Liver (tissue), 9 donors: ENCODE results near the gene LIPG. TPM values are rescaled to one million over a fixed set of nuclear protein-coding genes. Genes with fewer than 3 reads are reported as not detected.

ENCODE experiments used
- DNase-seq: peaks from one replicate; pipeline ENCODE4 v3.0.0-alpha.2; 2017; ENCODE audit warnings: low spot score
- H3K27ac ChIP-seq, 2 donors: one replicate each; pipeline ENCODE4 v1.7.0; 2013; ENCODE audit warnings: inconsistent platforms in 2 of 2, low read length in 2 of 2, control low read depth in 1 of 2, low read depth in 1 of 2, mild to moderate bottlenecking in 1 of 2
- H3K27me3 ChIP-seq, 4 donors: one replicate each; pipeline versions ENCODE4 v1.6.1 to v1.7.0; 2013; ENCODE audit warnings: low read length in 3 of 4, inconsistent platforms in 1 of 4, mild to moderate bottlenecking in 1 of 4, moderate library complexity in 1 of 4; ENCODE audit not compliant: control insufficient read depth in 4 of 4, insufficient read depth in 4 of 4
- H3K36me3 ChIP-seq, 4 donors: one replicate each; pipeline versions ENCODE4 v1.6.1 to v1.7.0; 2013; ENCODE audit warnings: low read length in 3 of 4, mild to moderate bottlenecking in 3 of 4, low read depth in 1 of 4, moderate library complexity in 1 of 4; ENCODE audit not compliant: control insufficient read depth in 4 of 4, insufficient read depth in 3 of 4
- H3K4me1 ChIP-seq, 4 donors: one replicate each; pipeline versions ENCODE4 v1.6.1 to v1.7.0; 2013; ENCODE audit warnings: low read length in 3 of 4, mild to moderate bottlenecking in 3 of 4, moderate library complexity in 1 of 4; ENCODE audit not compliant: control insufficient read depth in 4 of 4, insufficient read depth in 4 of 4
- H3K4me3 ChIP-seq, 3 donors: one replicate each; pipeline versions ENCODE4 v1.6.1 to v1.7.0; 2013; ENCODE audit warnings: low read length in 3 of 3, control low read depth in 1 of 3, low read depth in 1 of 3, mild to moderate bottlenecking in 1 of 3
- H3K9ac ChIP-seq, 2 donors: one replicate each; pipeline ENCODE4 v1.7.0; 2013; ENCODE audit warnings: low read length in 2 of 2, mild to moderate bottlenecking in 2 of 2, moderate library complexity in 2 of 2, control low read depth in 1 of 2, low read depth in 1 of 2
- H3K9me3 ChIP-seq, 4 donors: one replicate each; pipeline versions ENCODE4 v1.6.1 to v1.7.0; 2013; ENCODE audit warnings: low read length in 3 of 4; ENCODE audit not compliant: control insufficient read depth in 4 of 4
- EGR1 ChIP-seq, 2 donors: IDR thresholded peaks; 2 replicates each; pipeline ENCODE4 v1.6.1; 2016 to 2018; ENCODE audit warnings: antibody characterized with exemption in 2 of 2, low read depth in 2 of 2
- FOXA1 ChIP-seq: IDR thresholded peaks from 2 replicates; pipeline ENCODE4 v1.6.1; 2016; ENCODE audit warnings: antibody characterized with exemption
- FOXA2 ChIP-seq: IDR thresholded peaks from 2 replicates; pipeline ENCODE4 v1.6.1; 2016; ENCODE audit warnings: antibody characterized with exemption
- GABPA ChIP-seq, 2 donors: IDR thresholded peaks in 1 of 2; conservative IDR thresholded peaks in 1 of 2; 2 replicates each; pipeline ENCODE4 v1.6.1; 2016; ENCODE audit warnings: antibody characterized with exemption in 2 of 2, mild to moderate bottlenecking in 1 of 2, moderate library complexity in 1 of 2
- HNF4A ChIP-seq, 2 donors: conservative IDR thresholded peaks; 2 replicates each; pipeline ENCODE4 v1.6.1; 2016; ENCODE audit warnings: antibody characterized with exemption in 2 of 2, mild to moderate bottlenecking in 2 of 2
- JUND ChIP-seq, 2 donors: IDR thresholded peaks; 2 replicates each; pipeline ENCODE4 v1.6.1; 2016; ENCODE audit warnings: antibody characterized with exemption in 2 of 2
- NR2F2 ChIP-seq: IDR thresholded peaks from 2 replicates; pipeline ENCODE4 v1.6.1; 2016; ENCODE audit warnings: antibody characterized with exemption
- RAD21 ChIP-seq, 2 donors: IDR thresholded peaks; 2 replicates each; pipeline ENCODE4 v1.6.1; 2016; ENCODE audit warnings: antibody characterized with exemption in 2 of 2, mild to moderate bottlenecking in 2 of 2
- RXRA ChIP-seq, 2 donors: IDR thresholded peaks; 2 replicates each; pipeline ENCODE4 v1.6.1; 2017 to 2018; ENCODE audit warnings: antibody characterized with exemption in 2 of 2, mild to moderate bottlenecking in 1 of 2
- SP1 ChIP-seq: IDR thresholded peaks from 2 replicates; pipeline ENCODE4 v1.6.1; 2018; ENCODE audit warnings: antibody characterized with exemption, mild to moderate bottlenecking
- TAF1 ChIP-seq: conservative IDR thresholded peaks from 2 replicates; pipeline ENCODE4 v1.6.1; 2016; ENCODE audit warnings: antibody characterized with exemption, mild to moderate bottlenecking
- YY1 ChIP-seq: IDR thresholded peaks from 2 replicates; pipeline ENCODE4 v1.6.1; 2016; ENCODE audit warnings: antibody characterized with exemption, mild to moderate bottlenecking
- ZBTB33 ChIP-seq: IDR thresholded peaks from 2 replicates; pipeline ENCODE4 v1.6.1; 2016; ENCODE audit warnings: antibody characterized with exemption
- WGBS: extraction: QIAGEN DNeasy Blood & Tissue Kit; methylation state at CpG from one replicate; pipeline ENCODE4 v1.1.7; 2013; 5-methylcytosine and 5-hydroxymethylcytosine counted together
- polyA plus RNA-seq, 2 donors: library from polyadenylated mRNA; stranded (reverse) in 1 of 2; unstranded in 1 of 2; fragments of 200-250 nt in 1 of 2; fragments of >200 nt in 1 of 2; fragmentation: Nextera tagmentation in 1 of 2; extraction: Ambion mirVana in 1 of 2; gene quantifications; one replicate each; pipeline versions ENCODE4 v1.2.1 to v1.2.3, GENCODE V29; 2013 to 2015
- total RNA-seq, 2 donors: library from RNA; depleted of rRNA; stranded (reverse); fragments of >200 nt; gene quantifications; one replicate each; pipeline ENCODE4 v1.2.3, GENCODE V29; 2014
- TF ChIP-seq, protein P1 (sequence below): fragments of 150-350 bp; IDR thresholded peaks from 2 replicates; pipeline ENCODE4 v1.5.1; 2017; ENCODE audit warnings: improper control_type of control experiment, low read depth, low read length; ENCODE audit not compliant: missing input control
- TF ChIP-seq, protein P2 (sequence below): IDR thresholded peaks from 2 replicates; pipeline ENCODE4 v1.6.1; 2016; ENCODE audit warnings: antibody characterized with exemption
- TF ChIP-seq, protein P3 (sequence below): IDR thresholded peaks from 2 replicates; pipeline ENCODE4 v1.6.1; 2016; ENCODE audit warnings: antibody characterized with exemption
- donor health status: healthy.
- donor health status: healthy.
- donor health status: healthy.
- donor health status: healthy.
- donor health status: healthy.

The LIPG gene
- total and polyA plus RNA-seq, 4 donors: 2.8 to 150 (median 39.7) TPM

DNA sequence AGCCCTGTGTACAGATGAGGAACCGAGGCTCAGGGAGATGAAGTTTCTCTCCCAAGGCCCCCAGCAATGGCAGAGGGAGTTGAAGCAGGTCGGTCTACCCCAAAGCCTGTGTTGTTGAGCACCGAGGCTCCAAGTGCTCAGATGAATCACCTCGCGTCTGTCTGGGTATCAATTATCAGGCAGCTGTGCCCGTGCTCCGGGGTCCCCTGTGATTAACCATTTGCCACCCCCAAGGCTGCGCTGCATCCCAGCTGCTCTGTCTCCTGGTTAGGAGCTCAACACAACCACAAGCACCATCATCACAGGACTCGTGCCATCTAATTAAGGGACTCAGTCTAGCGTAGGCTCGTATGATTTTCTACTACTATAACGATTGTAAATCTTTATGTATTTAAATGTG, 27.1 kb downstream of the LIPG start:
- Histone ChIP-seq H3K4me1 (peaks cover 1 to 40% (median 29%) of the 10 kb centered on the region in 4 donors), H3K27ac (no peak overlapping the region), H3K9me3 (no peaks in the 10 kb centered on the region), H3K4me3 (no peak overlapping the region), H3K27me3 (no peaks in the 10 kb centered on the region), H3K9ac (no peak overlapping the region), H3K36me3 (peaks cover 0 to 70% (median 31%) of the 10 kb centered on the region in 4 donors)
- TF ChIP-seq EGR1 (IDR thresholded peaks at IDR 0.05; ENCODE audit: low read depth in 2 of 2) (no peak), RAD21 (IDR thresholded peaks at IDR 0.05) (no peak), NR2F2 (no peak), GABPA (IDR thresholded peaks at IDR 0.05 in 1 of 2, conservative IDR thresholded peaks at IDR 0.05 in 1 of 2) (no peak), SP1 (no peak), FOXA1 (no peak), FOXA2 (no peak)
- DNase-seq: no peak
- WGBS: 91% methylated on average over 12 of the region's 12 CpGs

DNA sequence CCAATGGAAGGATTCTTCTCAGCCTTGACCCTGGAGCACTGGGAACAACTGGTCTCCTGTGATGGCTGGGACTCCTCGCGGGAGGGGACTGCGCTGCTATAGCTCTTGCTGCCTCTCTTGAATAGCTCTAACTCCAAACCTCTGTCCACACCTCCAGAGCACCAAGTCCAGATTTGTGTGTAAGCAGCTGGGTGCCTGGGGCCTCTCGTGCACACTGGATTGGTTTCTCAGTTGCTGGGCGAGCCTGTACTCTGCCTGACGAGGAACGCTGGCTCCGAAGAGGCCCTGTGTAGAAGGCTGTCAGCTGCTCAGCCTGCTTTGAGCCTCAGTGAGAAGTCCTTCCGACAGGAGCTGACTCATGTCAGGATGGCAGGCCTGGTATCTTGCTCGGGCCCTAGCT, 28.8 kb downstream of the LIPG start:
- no peak overlapping the region for H3K9ac ChIP-seq
- DNase-seq: no peak
- H3K27ac ChIP-seq: no peak overlapping the region
- H3K4me3 ChIP-seq: no peak overlapping the region
- TF ChIP-seq, protein P1, sequence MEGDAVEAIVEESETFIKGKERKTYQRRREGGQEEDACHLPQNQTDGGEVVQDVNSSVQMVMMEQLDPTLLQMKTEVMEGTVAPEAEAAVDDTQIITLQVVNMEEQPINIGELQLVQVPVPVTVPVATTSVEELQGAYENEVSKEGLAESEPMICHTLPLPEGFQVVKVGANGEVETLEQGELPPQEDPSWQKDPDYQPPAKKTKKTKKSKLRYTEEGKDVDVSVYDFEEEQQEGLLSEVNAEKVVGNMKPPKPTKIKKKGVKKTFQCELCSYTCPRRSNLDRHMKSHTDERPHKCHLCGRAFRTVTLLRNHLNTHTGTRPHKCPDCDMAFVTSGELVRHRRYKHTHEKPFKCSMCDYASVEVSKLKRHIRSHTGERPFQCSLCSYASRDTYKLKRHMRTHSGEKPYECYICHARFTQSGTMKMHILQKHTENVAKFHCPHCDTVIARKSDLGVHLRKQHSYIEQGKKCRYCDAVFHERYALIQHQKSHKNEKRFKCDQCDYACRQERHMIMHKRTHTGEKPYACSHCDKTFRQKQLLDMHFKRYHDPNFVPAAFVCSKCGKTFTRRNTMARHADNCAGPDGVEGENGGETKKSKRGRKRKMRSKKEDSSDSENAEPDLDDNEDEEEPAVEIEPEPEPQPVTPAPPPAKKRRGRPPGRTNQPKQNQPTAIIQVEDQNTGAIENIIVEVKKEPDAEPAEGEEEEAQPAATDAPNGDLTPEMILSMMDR: no peak
- TF ChIP-seq FOXA2 (no peak), RXRA (IDR thresholded peaks at IDR 0.05) (no peak), GABPA (IDR thresholded peaks at IDR 0.05 in 1 of 2, conservative IDR thresholded peaks at IDR 0.05 in 1 of 2) (no peak), TAF1 (no peak), SP1 (no peak), FOXA1 (no peak)
- TF ChIP-seq, protein P2, sequence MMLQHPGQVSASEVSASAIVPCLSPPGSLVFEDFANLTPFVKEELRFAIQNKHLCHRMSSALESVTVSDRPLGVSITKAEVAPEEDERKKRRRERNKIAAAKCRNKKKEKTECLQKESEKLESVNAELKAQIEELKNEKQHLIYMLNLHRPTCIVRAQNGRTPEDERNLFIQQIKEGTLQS: no peak
- no peaks in the 10 kb centered on the region for H3K9me3 ChIP-seq
- H3K36me3 ChIP-seq: peaks cover 0 to 55% (median 26%) of the 10 kb centered on the region in 4 donors
- H3K27me3 ChIP-seq: no peaks in the 10 kb centered on the region
- H3K4me1 ChIP-seq: peaks cover 1 to 39% (median 27%) of the 10 kb centered on the region in 4 donors
- 91% methylated on average over 10 of the region's 10 CpGs for WGBS

GRCh38 chr18:49591271-49591670, 29.4 kb downstream of the LIPG start:
- H3K36me3 ChIP-seq: peaks cover 0 to 48% (median 20%) of the 10 kb centered on the region in 4 donors
- no peaks in the 10 kb centered on the region for H3K27me3 ChIP-seq
- TF ChIP-seq NR2F2 (no peak), JUND (IDR thresholded peaks at IDR 0.05) (no peak), SP1 (no peak), EGR1 (IDR thresholded peaks at IDR 0.05; ENCODE audit: low read depth in 2 of 2) (no peak), RXRA (IDR thresholded peaks at IDR 0.05) (no peak), YY1 (no peak), RAD21 (IDR thresholded peaks at IDR 0.05) (no peak), HNF4A (conservative IDR thresholded peaks at IDR 0.05) (no peak), ZBTB33 (no peak)
- TF ChIP-seq, protein P3, sequence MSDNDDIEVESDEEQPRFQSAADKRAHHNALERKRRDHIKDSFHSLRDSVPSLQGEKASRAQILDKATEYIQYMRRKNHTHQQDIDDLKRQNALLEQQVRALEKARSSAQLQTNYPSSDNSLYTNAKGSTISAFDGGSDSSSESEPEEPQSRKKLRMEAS: no peak
- TF ChIP-seq, protein P2: no peak
- DNase-seq: no peak
- no peak overlapping the region for H3K4me3 ChIP-seq
- H3K9me3 ChIP-seq: no peaks in the 10 kb centered on the region
- H3K9ac ChIP-seq: no peak overlapping the region
- H3K4me1 ChIP-seq: peaks cover 1 to 34% (median 25%) of the 10 kb centered on the region in 4 donors
- whole genome bisulfite sequencing: 38% methylated on average over 3 of the region's 3 CpGs
- peak overlapping the region in 1 of 2 donors; percentile 43 for H3K27ac ChIP-seq
